Effector memory CD4-positive, alpha-beta T cell (primary cell): Measurements from ENCODE around the gene AGXT.
"Not testable (repeated sequence)": the region's sequence is repeated elsewhere in the genome, so short reads cannot be mapped to it uniquely, and the experiment has no call there.

Experiments used
- DNase-seq, 3 donors: peaks; one replicate each; pipeline ENCODE4 v3.0.0-alpha.2; 2020
- H3K27ac ChIP-seq: 2 replicates; pipeline ENCODE4 v1.7.0; 2013; ENCODE audit warnings: mild to moderate bottlenecking, low read length, moderate library complexity; ENCODE audit not compliant: insufficient read depth, poor library complexity, severe bottlenecking
- H3K27me3 ChIP-seq: replicated peaks from 2 replicates; pipeline ENCODE4 v1.7.0; 2013; ENCODE audit warnings: mild to moderate bottlenecking, low read length; ENCODE audit not compliant: insufficient read depth, control insufficient read depth, poor library complexity, severe bottlenecking
- H3K36me3 ChIP-seq: 2 replicates; pipeline ENCODE4 v1.7.0; 2013; ENCODE audit warnings: mild to moderate bottlenecking, low read length, moderate library complexity; ENCODE audit not compliant: control insufficient read depth, insufficient read depth
- H3K4me1 ChIP-seq: 2 replicates; pipeline ENCODE4 v1.7.0; 2013; ENCODE audit warnings: low read length, mild to moderate bottlenecking; ENCODE audit not compliant: control insufficient read depth, insufficient read depth, poor library complexity, severe bottlenecking
- H3K4me3 ChIP-seq: 2 replicates; pipeline ENCODE4 v1.7.0; 2013; ENCODE audit warnings: low read length, low read depth, mild to moderate bottlenecking; ENCODE audit not compliant: insufficient read depth, poor library complexity, severe bottlenecking
- H3K9me3 ChIP-seq: 2 replicates; pipeline ENCODE4 v1.7.0; 2013; ENCODE audit warnings: mild to moderate bottlenecking, low read length, moderate library complexity; ENCODE audit not compliant: control insufficient read depth

The AGXT gene

DNA sequence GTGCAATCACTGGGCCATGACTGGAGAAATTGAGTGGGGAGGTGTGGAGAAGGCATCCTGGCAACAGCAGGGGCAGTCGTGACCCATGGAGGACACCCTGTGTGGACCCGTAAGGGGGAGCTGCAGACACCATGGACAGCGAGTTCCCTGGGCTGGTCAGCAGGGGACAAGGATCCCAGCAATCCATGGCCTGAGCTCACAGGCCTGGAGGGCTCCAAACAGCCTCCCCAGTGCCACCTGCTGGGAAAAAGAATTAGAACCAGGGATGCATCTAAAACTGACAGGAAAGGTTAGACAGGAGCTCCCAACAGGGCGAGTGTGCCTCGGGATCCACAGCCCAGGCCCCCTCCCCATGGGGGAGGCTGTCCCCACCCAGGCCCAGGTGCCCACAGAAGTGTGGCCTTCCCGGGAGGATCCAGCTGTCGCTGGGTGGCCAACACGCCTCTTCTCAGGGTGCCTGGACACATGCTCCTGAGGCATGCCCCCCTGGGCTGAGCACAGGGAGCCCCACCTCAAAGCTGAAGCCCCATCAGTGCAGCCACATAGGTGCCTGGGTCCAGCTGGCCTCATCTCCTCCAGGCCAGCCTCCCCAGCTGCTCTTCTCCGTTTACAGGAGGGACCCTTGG, 28.1 kb upstream of the AGXT start:
- no peak for DNase-seq
- no peaks in the 10 kb centered on the region for H3K4me1 ChIP-seq
- no peaks in the 10 kb centered on the region for H3K36me3 ChIP-seq
- H3K27me3 ChIP-seq, result no peaks in the 10 kb centered on the region
- no peaks in the 10 kb centered on the region for H3K9me3 ChIP-seq
- H3K27ac ChIP-seq, result no peak overlapping the region
- H3K4me3 ChIP-seq, result no peak overlapping the region

DNA sequence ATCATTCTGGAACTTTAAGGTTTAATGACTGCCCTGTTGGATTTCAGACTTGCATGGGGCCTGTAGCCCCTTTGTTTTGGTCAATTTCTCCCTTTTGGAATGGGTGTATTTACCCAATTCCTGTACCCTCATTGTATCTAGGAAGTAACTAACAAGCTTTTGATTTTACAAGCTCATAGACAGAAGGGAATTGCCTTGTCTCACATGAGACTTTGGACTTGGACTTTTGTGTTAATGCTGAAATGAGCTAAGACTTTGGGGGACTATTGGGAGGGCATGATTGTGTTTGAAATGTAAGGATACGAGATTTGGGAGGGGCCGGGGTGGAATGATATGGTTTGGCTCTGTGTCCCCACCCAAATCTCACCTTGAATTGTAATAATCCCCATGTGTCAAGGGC, 22.3 kb upstream of the AGXT start:
- not testable (repeated sequence) for H3K27me3 ChIP-seq, DNase-seq, H3K4me1 ChIP-seq, H3K9me3 ChIP-seq, H3K4me3 ChIP-seq, H3K36me3 ChIP-seq, H3K27ac ChIP-seq

DNA sequence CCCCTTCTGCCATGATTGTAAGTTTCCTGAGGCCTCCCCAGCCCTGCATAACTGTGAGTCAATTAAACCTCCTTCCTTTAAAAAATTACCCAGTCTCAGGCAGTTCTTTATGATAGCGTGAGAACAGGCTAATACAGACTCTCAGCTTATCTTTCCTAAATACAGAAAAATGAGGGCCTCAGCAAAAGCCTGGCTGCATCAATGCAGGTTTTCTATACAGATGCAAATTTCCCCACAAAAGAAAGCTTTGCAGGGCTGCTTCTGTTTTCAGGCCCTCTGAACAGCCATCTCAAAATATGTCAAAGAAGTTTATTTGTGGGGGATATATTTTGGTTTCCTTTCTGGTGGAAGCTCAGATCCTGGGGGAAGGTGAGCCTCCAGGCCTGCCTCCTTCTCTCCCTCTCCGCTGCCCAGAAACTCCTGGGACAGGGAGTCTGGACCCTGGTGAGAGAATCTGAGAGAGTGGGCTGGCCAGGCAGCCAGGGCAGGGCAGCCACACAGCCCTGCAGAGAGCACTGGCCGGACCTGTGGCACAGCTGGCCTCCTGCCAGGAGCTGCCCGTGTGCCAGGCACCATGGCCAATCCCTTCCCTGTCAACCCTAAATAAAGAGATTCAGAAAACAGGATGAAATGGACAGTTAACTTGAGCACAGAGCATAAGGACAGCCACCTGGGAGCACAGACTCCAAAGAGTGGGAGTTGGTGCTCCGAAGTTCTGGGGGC, 21.6 kb upstream of the AGXT start:
- H3K27ac ChIP-seq, result no peak overlapping the region
- no peaks in the 10 kb centered on the region for H3K36me3 ChIP-seq
- no peak overlapping the region for H3K4me3 ChIP-seq
- no peaks in the 10 kb centered on the region for H3K27me3 ChIP-seq
- no peaks in the 10 kb centered on the region for H3K4me1 ChIP-seq
- no peaks in the 10 kb centered on the region for H3K9me3 ChIP-seq
- no peak for DNase-seq

DNA sequence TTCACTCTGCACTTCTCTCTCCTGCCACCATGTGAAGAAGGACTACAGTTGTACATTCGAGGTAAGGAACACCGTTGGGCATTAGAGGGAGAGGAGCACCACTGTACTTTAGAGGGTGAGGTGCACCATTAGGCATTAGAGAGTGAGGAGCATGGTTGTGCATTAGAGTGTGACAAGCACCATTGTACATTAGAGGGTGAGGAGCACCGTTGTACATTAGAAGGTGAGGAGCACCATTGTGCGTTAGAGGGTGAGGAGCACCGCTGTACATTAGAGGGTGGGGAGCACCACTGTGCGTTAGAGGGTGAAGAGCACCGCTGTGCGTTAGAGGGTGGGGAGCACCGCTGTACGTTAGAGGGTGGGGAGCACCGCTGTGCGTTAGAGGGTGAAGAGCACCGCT, 20.8 kb upstream of the AGXT start:
- Histone ChIP-seq H3K9me3 (no peaks in the 10 kb centered on the region), H3K27ac (no peak overlapping the region), H3K4me3 (no peak overlapping the region), H3K4me1 (no peaks in the 10 kb centered on the region), H3K27me3 (no peaks in the 10 kb centered on the region), H3K36me3 (no peaks in the 10 kb centered on the region)
- no peak for DNase-seq

DNA sequence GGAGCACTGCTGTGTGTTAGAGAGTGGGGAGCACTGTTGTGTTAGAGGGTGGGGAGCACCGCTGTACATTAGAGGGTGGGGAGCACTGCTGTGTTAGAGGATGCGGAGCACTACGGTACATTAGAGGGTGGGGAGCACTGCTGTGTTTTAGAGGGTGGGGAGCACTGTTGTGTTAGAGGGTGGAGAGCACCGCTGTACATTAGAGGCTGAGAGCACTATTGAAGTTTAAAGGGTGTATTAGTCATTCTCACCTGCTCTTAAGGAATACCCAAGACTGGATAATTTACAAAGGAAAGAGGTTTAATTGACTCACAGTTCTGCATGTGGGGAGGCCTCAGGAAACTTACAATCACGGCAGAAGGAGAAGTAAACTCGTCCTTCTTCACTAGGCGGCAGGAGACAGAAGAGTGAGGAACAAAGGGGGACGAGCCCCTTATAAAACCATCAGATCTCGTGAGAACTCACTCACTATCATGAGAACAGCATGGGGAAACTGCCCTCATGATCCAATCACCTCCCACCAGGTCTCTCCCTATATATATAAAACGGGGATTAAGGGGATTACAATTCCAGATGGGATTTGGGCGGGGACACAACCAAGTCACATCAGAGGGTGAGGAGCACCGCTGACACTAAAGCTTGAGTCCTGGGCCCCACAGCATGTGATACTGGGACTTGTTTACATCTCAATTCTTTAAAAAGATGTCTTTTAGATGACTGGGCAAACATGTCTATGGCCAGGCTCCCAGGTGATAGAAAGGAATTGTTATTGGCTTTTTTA, 19.5 kb upstream of the AGXT start:
- H3K4me3 ChIP-seq, result no peak overlapping the region
- H3K27me3 ChIP-seq, result no peaks in the 10 kb centered on the region
- H3K36me3 ChIP-seq, result no peaks in the 10 kb centered on the region
- H3K9me3 ChIP-seq, result no peaks in the 10 kb centered on the region
- H3K27ac ChIP-seq, result no peak overlapping the region
- H3K4me1 ChIP-seq, result no peaks in the 10 kb centered on the region
- DNase-seq, result no peak

DNA sequence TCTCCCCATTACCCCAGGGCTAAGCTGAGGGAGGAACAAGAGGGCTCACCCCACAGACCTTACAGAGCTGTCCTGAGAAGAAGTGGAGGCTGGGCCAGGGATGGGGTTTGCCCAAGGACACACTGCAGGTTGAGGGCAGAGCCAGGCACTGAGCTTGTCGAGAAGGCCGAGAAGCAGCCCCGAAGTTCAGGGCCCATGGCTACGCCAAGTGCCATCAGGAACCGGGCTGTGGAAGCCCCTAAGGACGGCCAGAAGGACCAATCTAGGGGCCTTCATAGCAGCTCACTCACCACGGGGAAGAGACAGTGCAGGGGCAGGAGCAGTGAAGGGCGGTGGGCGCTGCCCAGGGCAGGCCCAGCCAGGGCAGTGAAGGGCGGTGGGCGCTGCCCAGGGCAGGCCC, 18.6 kb upstream of the AGXT start:
- H3K4me3 ChIP-seq, result no peak overlapping the region
- DNase-seq, result no peak
- H3K27me3 ChIP-seq, result no peaks in the 10 kb centered on the region
- H3K27ac ChIP-seq, result no peak overlapping the region
- H3K9me3 ChIP-seq, result no peaks in the 10 kb centered on the region
- no peaks in the 10 kb centered on the region for H3K36me3 ChIP-seq
- no peaks in the 10 kb centered on the region for H3K4me1 ChIP-seq

DNA sequence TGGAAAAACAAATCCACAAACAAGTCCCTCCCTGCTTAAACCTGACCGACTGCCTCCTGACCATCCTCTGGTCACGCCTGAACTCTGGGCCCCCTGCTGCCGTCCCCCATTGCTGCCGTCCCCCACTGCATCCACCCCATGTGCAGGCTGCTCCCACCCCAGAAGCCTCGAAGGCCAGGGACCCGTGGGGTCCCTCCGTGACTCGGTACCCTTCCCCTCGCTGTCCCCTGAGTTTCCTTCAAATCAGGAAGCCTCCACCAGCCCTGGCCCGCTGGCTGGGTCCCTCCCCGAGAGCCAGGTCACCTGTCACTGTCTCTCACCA, 17.9 kb upstream of the AGXT start:
- Histone ChIP-seq H3K27me3 (no peaks in the 10 kb centered on the region), H3K27ac (no peak overlapping the region), H3K4me3 (no peak overlapping the region), H3K9me3 (no peaks in the 10 kb centered on the region), H3K36me3 (no peaks in the 10 kb centered on the region), H3K4me1 (no peaks in the 10 kb centered on the region)
- no peak for DNase-seq

DNA sequence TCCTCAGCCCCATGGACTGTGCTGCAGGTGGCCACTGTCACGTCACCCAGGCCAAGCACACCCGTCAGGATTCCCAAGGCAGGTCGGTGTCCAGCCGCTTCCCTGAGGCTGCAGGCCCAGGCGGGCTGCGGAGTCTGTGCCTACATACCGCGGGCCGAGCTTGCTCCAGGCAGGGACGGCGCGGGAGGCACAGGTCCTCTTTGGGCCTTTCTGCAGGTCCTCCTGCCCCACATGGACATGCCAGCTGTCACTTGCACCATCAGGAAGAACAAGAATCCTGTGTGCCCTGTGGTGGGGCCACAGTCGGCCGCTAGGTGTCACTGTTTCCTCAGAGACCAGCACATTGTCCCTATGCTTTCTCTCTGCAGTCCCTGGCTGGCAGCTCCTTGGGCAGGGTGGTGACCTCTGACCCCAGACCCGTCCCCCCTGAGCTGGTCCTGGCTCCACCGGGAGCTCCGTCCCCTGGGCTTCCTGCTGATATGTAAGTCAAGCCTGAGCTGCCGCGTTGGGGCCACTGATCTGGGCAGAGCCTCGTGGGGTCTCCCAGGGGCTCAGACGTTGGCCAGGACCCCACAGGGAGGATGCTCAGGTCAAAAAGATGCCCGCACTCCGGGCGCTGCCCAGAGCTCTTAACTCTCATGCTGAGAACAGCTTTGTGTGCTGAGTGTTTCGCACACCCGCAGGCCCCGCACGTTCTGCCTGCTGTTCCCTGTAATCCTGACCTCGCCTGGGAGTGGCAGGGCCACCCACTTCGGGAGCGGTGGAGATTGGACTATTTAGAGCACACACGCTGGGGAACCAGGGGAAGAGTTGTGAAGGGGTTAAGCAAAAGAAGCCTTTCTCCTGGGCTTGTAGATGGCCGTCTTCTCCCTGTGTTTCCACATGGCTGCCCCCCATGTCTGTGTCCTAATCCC, 17.3 kb upstream of the AGXT start:
- peak; percentile 55 to 69 (median 58) for DNase-seq
- H3K4me3 ChIP-seq, result no peak overlapping the region
- no peaks in the 10 kb centered on the region for H3K27me3 ChIP-seq
- H3K36me3 ChIP-seq, result no peaks in the 10 kb centered on the region
- H3K9me3 ChIP-seq, result no peaks in the 10 kb centered on the region
- no peaks in the 10 kb centered on the region for H3K4me1 ChIP-seq
- no peak overlapping the region for H3K27ac ChIP-seq

DNA sequence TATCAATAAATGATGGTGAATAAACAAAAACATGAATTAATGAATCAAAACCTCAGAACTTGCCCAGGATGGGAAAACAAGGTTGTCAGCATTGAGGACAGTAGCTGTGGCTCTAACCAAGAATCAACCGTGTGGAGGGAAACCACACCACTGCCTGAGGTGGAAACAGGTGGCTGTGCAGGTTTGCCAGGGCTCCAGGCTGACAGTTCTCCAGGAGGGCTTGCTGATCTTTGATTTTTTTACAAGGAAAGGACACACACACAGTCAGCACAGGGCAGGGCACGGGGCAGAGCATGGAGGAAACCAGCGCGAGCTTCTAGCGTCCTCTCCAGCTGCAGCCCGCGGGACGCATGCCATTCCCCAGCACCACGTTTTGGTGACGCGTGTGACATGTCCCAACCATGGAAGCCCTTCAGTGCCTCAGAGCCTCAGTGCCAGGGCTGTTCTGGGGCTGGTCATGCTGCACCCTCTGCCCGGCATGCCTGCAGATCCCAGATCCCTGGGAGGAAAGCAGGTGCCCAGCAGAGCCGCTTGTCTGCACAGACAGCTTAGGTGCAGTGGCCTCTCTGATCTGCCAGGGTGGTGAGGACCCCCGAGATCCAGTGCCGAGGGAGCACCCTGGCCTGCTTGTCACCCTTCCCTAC, 15.8 kb upstream of the AGXT start:
- Histone ChIP-seq H3K27ac (no peak overlapping the region), H3K9me3 (no peaks in the 10 kb centered on the region), H3K4me1 (no peaks in the 10 kb centered on the region), H3K27me3 (no peaks in the 10 kb centered on the region), H3K36me3 (no peaks in the 10 kb centered on the region), H3K4me3 (no peak overlapping the region)
- DNase-seq, result no peak
